NT2/D1 (cell line): ENCODE measurements around the gene KLHL3.

Experiments used
- SUZ12 ChIP-seq: IDR thresholded peaks from 2 replicates; pipeline ENCODE4 v1.6.1; 2011; ENCODE audit not compliant: insufficient read length, insufficient read depth; ENCODE audit errors: extremely low read depth
- ZNF274 ChIP-seq: IDR thresholded peaks from 2 replicates; pipeline ENCODE4 v1.6.1; 2011; ENCODE audit warnings: mild to moderate bottlenecking, low read depth, low read length

- TF ChIP-seq SUZ12 (no peak), ZNF274 (no peak)
These were observed 18.5 kb upstream of the KLHL3 start, which contains the start of gene HNRNPA0 for GRCh38 chr5:137754188-137754960.
